GM12801 (cell line): ENCODE data around the gene RARG.

Source experiments
- CTCF ChIP-seq: IDR thresholded peaks from one replicate; pipeline ENCODE4 v1.5.1; 2011; ENCODE audit warnings: control low read depth; ENCODE audit not compliant: insufficient read length; ENCODE audit errors: extremely low read depth

Gene RARG

GRCh38 chr12:53236443-53237111 lies 4.6 kb upstream of the RARG start:
- TF ChIP-seq CTCF: no peak

GRCh38 chr12:53235742-53236442 lies 3.9 kb upstream of the RARG start:
- no peak for TF ChIP-seq CTCF

GRCh38 chr12:53235164-53235563 lies 3.2 kb upstream of the RARG start:
- TF ChIP-seq CTCF: no peak

- TF ChIP-seq CTCF: no peak
These were observed 2.4 kb upstream of the RARG start for GRCh38 chr12:53234271-53234914.

GRCh38 chr12:53233671-53234121 lies 1.7 kb upstream of the RARG start:
- no peak for TF ChIP-seq CTCF

- TF ChIP-seq CTCF: no peak
These were observed 845 bp upstream of the RARG start for GRCh38 chr12:53232646-53233461.

GRCh38 chr12:53231671-53231920 lies 413 bp downstream of the RARG start:
- TF ChIP-seq CTCF: no peak
